NOMO-1 (cell line): ENCODE measurements around the gene PRR11.
"Not testable (repeated sequence)": the region's sequence is repeated elsewhere in the genome, so short reads cannot be mapped to it uniquely, and the experiment has no call there.

ENCODE experiments used
- DNase-seq, 2 experiments: peaks; one replicate each; lab custom pipeline; 2025; ENCODE audit not compliant: unreplicated experiment in 2 of 2; lab: John Stamatoyannopoulos, UW

Gene PRR11

DNA sequence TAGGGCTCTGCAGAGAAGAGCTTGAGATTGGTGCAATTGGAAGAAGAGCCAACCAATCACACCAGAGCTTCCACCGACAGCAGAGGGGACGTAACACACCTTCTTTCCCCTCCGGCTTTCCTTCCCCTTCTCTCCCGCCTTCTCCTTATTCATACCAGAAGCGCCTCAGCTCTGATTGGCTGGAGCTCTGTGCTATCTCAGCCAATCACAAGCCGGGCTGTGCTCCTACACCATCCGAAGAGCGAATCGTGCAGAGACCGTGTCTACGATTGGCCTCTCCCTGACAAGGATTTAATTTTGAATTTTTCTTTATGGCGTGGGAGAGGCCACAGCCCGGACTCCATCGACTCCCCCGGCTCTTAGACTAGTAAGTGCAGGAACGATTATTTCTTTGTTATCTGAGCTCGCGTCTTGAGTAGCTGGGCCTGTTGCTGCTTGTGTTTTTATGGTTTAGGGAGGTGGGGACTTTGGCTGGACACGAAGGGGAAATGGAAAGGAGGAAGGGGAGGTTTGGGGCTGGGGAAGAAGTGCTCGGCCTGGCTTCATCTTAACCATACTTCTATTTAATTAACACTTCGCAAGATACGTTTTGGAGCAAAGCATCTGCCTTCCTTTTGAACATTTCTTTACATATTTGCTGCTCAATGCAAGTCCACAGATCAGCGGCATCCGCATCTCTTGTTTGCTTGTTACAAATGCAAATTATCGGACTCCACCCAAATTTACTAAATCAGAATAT is at the start of gene PRR11:
PRR11 (plus strand) TSS at position 308 of the 739 bp plus-strand sequence. CDS start 14,007 bp downstream, outside the sequence.
- DNase-seq: peak; percentile 97 to 100

DNA sequence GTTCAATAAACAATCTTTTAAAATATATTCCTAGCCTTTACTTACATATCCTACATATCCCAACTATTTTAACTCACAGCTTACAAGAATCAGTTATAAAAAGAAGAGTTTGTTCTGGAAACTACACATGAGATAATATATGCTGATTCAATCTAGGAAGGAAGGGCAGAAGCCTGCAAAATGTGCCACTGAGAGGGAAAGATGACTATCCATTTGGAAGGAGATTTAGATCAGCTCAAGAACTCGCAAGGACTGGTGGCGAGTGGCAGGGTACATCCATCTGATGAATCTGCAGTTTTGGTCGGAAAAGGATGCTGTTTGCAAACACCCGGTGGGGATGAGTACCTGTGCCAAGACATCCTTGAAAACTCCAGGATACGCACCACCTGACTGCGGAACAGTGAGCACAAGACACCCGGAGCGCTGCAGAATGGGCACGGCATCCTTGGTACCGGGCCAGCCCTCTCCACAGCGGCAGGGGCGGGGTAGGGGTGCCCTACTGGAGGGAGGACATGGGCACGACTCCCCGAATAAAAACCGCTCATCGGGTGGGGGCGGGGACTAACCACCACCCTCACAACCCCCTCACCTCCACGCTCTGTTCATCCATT is 49.6 kb upstream of the PRR11 start:
- DNase-seq: peak; percentile 24 to 43

DNA sequence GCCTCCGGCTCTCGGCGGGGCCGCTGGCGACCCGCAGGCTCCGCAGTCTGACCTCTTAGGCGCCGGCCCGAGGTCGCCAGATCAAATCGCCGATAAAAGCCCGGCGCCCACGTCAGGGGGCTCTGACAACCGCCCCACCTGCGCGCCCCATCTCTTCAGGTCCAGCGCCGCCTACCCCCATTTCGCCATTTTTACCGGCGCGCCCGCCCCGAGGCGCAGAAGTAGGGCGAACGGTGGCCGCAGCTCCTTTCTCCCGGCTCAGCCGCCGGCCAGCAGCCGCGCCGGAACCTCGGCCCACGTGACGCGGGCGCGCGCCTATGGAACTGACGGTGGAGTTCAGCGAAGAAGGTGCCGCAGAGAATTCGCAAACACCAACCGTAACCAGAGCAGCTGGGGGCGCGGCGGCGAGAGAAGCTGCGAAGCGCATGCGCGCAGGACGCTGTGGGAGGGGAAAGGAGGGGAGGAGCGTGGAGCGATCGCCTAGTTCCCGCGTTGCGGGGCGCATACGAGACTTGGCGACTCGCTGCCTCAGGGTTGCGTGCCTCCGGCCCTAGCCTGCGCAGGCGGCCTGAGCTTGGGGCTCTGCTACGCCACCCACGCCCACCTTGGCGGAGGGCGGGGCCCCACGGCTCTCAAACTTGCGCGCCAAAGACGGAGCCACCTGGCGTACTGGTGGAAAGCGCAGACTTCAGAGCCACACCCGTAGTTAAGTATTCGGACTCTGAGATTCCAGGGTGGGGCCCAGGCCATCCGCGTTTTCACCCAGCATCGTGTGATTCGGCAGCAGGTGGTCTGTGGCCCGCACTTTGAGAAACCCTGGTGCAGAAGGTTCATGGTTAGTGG is 48.9 kb upstream of the PRR11 start, which contains the start of gene TRIM37:
TRIM37 (minus strand) TSS at position 418 of the 843 bp plus-strand sequence. CDS start 419 bp downstream, outside the sequence.
- peak; percentile 97 to 99 for DNase-seq

DNA sequence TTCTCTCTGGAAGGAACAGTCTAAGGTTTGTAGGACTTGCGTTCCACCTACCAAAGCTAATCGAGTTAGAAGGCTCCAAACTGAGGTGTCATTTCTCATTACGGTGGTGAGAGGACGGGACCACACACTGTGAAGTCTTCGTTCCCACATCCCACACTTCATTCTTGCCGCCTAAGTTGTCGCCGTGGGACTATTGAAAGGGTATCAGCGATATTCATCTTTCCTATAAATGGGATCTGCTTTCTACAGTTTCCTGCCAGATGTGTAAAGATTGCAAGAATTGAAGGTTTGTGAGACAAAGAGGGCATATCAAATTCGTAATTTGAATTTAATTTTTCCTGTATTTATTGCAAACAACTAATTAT is 48.3 kb upstream of the PRR11 start:
- DNase-seq: no peak

DNA sequence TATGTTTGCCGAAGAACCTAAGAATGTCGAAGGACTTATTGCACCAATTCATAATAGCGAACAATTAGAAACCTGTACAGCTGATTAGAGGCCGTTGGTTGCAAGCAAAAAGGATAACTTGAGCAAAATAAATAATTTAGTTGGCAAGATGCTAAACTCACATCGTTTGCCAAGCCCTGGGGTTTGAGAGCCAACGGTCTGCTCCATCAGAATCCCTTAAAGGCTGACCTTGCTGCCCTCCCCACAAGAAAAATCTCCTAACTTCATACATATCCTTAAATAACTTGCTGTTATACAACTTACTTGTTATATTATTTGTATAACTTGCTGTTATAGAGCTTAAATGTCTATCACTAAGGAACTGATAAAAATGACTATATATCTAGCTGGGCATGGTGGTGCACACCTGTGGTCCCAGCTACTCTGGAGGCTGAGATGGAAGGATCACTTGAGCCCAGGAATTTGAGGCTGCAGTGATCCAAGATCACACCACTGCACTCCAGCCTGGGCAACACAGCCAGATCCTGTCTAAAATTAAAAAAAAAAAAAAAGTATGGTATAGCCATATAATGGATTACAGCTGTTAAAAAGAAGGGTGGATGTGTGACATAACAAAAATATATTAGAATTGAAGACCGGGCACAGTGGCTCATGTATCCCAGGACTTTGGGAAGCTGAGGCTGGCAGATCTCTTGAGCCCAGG is 47.0 kb upstream of the PRR11 start:
- DNase-seq: no peak

DNA sequence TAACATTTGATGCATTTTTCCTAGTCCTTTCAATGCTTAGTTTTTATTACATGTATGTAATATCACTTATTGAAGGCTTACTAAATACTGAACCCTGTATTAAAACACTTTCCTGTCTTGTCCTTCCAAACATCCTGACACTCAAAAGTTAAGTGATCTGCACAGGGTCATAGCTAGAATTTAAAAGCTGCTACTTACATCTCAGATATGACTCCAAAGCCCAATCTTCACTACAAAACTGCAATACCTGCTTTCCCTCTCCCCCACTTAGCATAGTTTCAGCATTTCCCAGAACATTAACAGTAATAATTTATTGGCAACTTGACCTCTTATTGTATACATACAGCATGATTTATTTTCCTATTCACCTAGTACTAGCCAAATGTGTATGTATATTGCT is 44.6 kb upstream of the PRR11 start:
- no peak for DNase-seq

DNA sequence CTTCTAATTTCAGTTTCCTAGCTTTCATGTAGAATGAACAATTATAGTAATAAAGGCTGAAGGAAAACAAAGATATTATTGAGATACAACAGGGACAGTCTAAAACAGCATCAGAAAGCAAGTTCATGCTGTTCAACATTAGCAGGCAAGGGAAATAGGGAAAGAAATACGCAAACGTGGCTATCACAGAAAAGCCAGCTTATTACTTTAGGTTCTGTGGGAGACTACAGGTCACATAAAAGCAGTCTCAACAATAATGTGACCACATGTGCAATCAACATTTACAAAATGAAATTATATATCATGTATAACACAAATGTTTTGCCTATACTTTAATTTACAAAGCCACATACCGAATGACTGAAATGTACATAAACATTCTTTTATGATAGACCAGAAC is 44.0 kb upstream of the PRR11 start:
- DNase-seq: no peak

DNA sequence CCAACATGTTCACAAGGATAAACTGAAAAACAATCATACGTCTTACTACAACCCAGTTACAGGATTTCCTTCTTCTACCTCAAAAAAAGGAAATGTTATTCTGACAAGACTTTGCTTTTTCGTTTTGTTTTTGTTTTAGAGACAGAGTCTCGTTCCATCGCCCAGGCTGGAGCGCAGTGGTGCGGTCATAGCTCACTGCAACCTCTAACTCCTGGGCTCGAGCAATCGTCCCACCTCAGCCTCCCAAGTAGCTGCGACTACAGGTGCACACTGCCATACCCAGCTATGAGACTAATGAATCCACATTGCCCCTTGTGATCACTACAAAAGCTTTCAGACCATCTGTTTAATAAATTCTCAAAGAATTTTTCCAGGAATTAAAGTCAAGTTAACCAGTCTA is 40.1 kb upstream of the PRR11 start:
- no peak for DNase-seq

DNA sequence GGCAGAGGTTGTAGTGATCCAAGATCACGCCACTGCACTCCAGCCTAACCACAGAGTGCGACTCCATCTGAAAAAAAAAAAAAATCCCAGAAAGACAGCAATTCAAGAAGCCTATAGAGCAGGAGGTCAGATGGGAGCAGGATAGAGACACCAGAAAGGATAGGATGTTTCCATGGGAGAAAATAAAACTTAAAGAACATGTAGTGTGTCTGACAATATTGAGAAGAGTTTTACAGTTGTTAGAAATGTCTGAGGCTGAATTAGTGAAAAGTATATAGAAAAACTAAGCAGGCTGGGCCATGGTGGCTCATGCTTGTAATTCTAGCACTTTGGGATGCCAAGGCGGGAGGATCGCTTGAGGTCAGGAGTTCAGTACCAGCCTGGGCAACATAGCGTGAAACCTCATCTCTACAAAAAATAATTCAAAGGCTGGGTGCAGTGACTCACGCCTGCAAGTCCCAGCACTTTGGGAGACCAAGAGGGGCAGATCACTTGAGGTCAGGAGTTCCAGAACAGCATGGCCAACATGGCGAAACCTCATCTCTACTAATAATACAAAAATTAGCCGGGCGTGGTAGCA is 33.6 kb upstream of the PRR11 start:
- no peak for DNase-seq

DNA sequence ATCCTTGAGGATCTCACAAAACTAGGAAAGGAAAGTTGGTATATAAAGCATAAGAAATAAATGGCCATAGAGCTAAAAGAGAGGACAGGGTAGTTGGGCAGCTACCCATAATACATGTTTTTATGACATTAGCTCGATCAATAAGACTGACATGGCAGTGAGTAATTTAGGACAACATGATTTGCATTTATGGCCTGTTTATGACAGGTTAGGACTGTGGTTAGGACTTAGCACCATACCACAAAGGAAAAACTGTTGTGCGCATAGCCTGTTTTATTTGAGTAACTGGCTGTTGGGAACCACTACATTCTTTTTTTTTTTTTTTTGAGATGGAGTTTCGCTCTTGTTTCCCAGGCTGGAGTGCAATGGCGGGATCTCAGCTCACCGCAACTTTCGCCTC is 30.9 kb upstream of the PRR11 start:
- no peak for DNase-seq

DNA sequence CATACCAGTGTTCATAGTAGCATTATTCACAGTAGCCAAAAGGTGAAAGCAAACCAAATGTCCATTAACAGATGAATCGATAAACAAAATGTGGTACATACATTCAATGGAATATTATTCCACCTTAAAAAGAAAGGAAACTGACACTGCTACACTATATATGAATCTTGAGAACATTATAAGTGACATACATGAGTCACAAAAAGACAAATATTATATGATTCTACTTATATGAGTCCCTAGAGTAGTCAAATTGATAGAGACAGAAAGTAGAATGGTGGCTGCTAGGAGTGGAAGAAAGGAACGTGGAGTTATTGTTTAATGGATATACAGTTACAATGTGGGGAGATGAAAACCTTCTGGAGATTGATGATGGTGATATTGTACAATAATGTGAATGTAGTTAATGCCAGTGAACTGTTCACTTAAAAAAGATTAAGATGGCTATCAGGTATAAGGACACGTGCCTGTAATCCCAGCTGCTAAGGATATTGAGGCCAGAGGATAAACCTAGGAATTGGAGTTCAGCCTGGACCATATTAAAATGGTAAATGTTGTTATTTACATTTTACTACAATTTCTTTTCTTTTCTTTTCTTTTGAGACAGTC is 28.6 kb upstream of the PRR11 start:
- DNase-seq: no peak

DNA sequence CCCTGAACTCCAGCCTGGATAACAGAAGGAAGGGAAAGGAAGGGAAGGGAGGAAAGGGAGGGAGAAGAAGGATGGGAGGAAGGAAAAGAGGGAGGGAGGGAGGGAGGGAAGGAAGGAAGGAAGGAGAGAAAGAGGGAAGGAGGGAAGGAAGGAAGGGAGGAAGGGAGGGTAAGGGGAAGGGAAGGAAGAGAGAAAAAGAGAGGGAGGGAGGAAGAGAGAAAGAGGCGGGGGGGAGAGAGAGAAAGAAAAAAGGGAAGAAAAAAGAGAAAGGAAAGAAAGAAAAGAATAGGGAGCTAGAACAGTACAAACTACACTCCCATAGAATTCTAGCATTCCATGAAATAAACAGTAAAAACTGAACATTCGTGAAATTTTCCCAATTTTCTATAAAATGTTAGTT is 25.7 kb upstream of the PRR11 start:
- no peak for DNase-seq

DNA sequence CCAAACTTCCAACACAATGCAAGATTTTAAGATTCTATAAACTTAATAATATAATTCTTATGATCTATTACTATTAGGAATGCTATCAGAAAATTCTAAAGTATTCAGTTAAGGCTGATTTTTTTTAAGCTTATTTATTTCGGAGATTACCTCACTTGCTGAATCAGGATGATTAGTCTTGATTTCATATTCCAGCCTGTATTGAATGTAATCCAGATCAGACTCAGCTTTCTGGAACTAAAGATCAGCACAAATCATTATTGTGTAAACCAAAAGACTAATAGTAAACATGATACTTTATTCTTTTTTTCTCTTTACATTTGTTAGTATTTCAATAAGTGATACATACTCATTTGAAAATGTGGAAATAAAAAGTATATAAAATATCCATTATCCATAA is 24.4 kb upstream of the PRR11 start:
- no peak for DNase-seq

DNA sequence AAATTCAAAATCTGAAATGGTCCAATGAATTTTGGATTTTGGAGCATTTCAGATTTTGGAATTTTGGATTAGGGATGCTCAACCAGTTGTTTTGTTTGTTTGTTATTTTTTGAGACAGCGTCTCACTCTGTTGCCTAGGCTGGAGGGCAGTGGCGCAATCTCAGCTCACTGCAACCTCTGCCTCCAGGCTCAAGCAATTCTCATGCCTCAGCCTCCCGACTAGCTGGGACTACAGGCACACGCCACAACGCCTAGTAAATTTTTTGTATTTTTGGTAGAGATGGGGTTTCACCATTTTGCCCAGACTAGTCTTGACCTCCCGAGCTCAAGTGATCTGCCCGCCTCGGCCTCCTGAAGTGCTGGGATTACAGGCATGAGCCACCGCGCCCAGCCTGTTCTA is 17.2 kb upstream of the PRR11 start:
- DNase-seq: not testable (repeated sequence)

DNA sequence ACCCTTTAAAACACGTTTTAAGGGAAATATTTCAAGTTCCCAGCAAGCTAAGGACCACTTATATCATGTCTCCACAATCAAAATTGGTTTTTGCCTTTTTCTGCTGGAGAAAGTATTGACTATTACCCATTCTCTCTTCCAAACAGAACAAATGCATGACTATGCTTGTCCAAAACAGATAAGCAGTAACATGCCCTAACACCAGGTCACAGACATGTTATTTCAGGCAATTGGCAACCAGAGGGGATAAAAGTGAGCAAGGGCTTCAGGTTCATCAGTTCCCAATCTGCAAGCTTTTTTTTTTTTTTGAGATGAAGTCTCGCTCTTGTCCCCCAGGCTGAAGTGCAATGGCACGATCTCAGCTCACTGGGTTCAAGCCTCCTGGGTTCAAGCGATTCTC is 15.6 kb upstream of the PRR11 start:
- DNase-seq: no peak

DNA sequence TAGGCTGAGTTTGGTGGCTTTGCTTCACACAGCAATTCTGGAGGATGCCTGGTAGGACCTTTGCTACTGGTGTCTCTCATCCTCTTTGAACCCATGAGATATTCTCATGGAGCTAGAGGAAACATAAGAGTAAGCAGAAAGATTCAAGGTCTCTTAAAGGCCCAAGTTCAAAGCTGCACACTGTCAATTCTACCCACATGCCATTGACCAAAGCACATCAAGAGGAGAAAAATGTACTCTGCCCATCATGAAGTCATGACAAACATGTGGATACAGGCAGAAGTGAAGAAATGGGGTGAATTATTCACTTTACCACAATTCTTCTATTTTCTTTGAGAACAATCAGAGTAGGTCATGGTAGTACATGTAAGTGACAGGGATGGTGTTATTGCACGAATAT is 13.7 kb upstream of the PRR11 start:
- DNase-seq: no peak

DNA sequence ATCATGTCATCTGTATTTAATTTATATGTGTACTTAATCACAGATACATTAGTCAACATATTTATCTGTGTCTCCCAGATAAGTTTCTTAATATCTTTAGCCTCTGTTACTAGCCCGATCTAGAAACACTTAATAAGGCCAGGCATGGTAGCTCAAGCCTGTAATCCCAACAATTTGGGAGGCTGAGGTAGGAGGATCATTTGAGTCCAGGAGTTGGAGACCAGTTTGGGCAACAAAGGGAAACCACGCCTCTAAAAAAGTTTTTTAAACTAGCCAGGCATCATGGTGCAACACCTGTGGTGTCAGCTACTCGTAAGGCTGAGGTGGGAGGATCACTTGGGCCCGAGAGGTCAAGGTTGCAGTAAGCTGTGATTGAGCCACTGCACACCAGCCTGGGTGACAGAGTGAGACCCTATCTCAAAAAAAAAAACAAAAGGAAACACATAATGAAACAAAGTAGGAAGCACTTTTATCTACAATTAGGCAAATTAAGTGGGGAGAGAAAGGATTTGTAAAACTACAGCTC is 9.9 kb upstream of the PRR11 start:
- DNase-seq: no peak

DNA sequence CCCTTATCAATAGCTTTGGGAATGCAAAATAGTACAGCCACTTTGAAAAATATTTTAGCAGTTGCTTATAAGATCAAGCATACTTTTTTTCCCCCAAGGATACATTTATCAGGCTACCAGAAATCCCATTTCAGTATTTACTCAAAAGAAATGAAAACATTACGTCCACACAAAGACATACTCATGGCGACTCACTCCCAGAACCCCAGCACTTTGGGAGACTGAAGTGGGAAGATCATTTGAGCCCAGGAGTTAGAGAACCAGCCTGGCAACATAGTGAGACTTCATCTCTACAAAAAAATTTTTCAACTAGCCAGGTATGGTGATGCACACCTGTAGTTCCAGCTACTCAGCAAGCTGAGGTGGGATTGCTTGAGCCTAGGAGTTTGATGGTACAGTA is 6.5 kb upstream of the PRR11 start:
- DNase-seq: no peak

DNA sequence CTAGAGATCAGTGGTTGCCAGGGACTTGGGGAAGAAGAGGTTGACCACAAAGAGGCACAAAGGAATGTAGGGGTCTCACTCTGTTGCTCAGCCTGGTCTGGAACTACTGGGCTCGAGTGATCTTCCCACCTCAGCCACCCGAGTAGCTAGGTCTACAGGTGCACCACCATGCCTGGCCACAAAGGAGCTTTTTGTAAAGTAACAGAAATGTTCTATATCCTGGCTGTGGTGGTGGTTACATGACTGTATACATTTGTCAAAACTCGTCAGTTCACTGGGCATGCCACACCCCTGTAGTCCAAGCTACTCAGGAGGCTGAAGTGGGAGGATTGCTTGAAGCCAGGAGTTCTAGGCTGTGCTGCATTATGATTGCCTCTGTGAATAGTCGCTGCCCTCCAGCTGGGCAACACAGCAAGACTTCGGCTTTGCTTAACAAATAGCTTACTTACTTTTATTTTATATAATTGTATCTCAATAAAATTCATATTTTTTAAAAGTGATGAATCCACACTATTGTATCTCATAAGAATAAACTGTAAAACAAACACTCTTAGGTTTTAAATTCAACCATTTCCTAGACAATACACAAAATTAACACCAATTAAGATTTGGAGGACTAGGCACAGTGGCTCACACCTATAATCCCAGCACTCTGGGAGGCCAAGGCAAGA is 5.6 kb upstream of the PRR11 start:
- DNase-seq: no peak
